ENCODE data around the gene GMIP. TPM values are rescaled to one million over a fixed set of nuclear protein-coding genes. Genes with fewer than 3 reads are reported as not detected.

GMIP gene
- total RNA-seq, 3 donors from 2014 or later (not counting 1 experiment from before 2014, with no cell fraction given), result 134 to 188 (median 150) TPM

GRCh38 chr19:19623383-19623782, 20.1 kb downstream of the GMIP start:
- Histone ChIP-seq H3K4me3 (ENCODE audit: low read length) (no peak overlapping the region), H3K4me1 (ENCODE audit: control insufficient read depth, insufficient read depth, low read length) (peaks cover 24% of the 10 kb centered on the region), H3K9me3 (ENCODE audit: control insufficient read depth, insufficient read depth, low read length) (no peaks in the 10 kb centered on the region), H3K27me3 (ENCODE audit: control insufficient read depth, insufficient read depth, low read length) (no peaks in the 10 kb centered on the region), H3K27ac (ENCODE audit: low read length) (no peak overlapping the region), H3K36me3 (ENCODE audit: control insufficient read depth, insufficient read depth, low read length) (no peaks in the 10 kb centered on the region)
- intact Hi-C loops (cut with micrococcal nuclease), result no loop called here
- H3K4me1 Mint-ChIP-seq, result peaks cover 26 to 28% of the 10 kb centered on the region in 2 donors
- 84% methylated on average over 5 of the region's 5 CpGs for WGBS (ENCODE audit: insufficient coverage)
- ATAC-seq (no peak), DNase-seq (no peak)
- H3K36me3 Mint-ChIP-seq, result no peaks in the 10 kb centered on the region
- H3K27ac Mint-ChIP-seq, result no peak overlapping the region
- no peak for TF ChIP-seq CTCF (IDR thresholded peaks at IDR 0.05)
- H3K27me3 Mint-ChIP-seq (ENCODE audit: low read depth in 2 of 2), result no peaks in the 10 kb centered on the region
- no peak overlapping the region for H3K4me3 Mint-ChIP-seq
- H3K9me3 Mint-ChIP-seq, result no peaks in the 10 kb centered on the region

DNA sequence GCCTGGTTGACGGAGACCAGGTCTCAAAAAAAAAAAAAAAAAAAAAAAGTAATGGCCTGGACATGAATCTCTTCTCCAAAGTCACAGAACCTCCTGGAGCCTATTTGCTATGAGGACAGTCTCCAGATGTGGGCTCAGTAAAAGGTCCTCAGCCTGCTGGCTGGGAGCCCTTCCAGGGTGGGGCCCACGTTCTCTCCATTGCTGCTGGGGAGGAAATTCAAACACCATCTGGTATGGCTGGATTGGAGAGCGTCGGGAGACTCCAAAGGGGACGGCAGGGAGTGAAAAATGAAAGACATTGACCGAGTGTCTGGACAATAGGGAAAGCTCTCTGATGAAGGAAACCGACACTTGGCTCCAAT, 23.6 kb downstream of the GMIP start:
- 96% methylated on average over 7 of the region's 7 CpGs for WGBS (ENCODE audit: insufficient coverage)
- H3K4me3 ChIP-seq (ENCODE audit: low read length), result no peak overlapping the region
- H3K27me3 Mint-ChIP-seq (ENCODE audit: low read depth in 2 of 2), result no peaks in the 10 kb centered on the region
- no peaks in the 10 kb centered on the region for H3K9me3 Mint-ChIP-seq
- intact Hi-C loops (cut with micrococcal nuclease), result loop anchor here (2.0 kb wide), 1 partner anchor 201 kb away; the partner anchor contains the start of gene ZNF506
- peak overlapping the region; percentile 29 to 94 for H3K27ac Mint-ChIP-seq
- no peak for TF ChIP-seq CTCF (IDR thresholded peaks at IDR 0.05)
- H3K9me3 ChIP-seq (ENCODE audit: control insufficient read depth, insufficient read depth, low read length), result no peaks in the 10 kb centered on the region
- no peak overlapping the region for H3K27ac ChIP-seq (ENCODE audit: low read length)
- H3K36me3 ChIP-seq (ENCODE audit: control insufficient read depth, insufficient read depth, low read length), result no peaks in the 10 kb centered on the region
- H3K27me3 ChIP-seq (ENCODE audit: control insufficient read depth, insufficient read depth, low read length), result no peaks in the 10 kb centered on the region
- H3K4me3 Mint-ChIP-seq, result no peak overlapping the region
- DNase-seq, result no peak
- no peaks in the 10 kb centered on the region for H3K36me3 Mint-ChIP-seq
- H3K4me1 Mint-ChIP-seq, result peaks cover 35 to 39% of the 10 kb centered on the region in 2 donors
- H3K4me1 ChIP-seq (ENCODE audit: control insufficient read depth, insufficient read depth, low read length), result peaks cover 29% of the 10 kb centered on the region
- ATAC-seq, result no peak

DNA sequence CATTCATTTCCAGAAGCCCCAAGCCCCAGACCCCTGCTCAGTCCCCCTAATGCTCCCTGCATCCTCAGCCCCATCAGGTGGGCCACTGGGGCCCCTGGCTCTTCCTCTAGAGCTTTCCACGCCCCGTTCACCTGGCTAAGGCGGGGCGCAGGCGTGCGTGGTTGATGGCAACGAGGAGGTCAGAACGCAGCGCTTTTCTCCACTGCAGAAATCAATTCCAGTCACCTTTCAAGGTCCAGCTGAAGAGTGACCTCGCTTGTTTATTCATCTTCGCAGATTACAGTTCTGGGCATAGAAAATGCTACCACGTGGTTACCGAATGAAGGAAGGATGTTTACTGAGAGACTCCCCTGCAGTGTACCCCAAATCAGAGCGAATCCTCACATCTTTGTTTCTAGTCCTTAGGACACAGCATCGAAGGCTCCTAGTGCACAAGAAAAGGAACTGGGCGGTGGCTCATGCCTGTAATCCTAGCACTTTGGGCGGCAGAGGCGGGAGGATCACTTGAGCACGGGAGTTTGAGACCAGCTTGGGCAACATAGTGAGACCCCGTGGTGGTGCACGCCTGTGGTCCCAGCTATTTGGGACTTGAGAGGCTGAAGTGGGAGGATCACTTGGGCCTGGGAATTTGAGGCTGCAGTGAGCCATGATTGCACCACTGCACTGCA, 24.1 kb downstream of the GMIP start:
- peaks cover 35 to 39% of the 10 kb centered on the region in 2 donors for H3K4me1 Mint-ChIP-seq
- H3K4me3 ChIP-seq (ENCODE audit: low read length), result peak overlapping the region; percentile 22

More for the DNA sequence above, 24.1 kb downstream of the GMIP start:
- Mint-ChIP-seq H3K27me3 (ENCODE audit: low read depth in 2 of 2) (no peaks in the 10 kb centered on the region), H3K36me3 (no peaks in the 10 kb centered on the region), H3K4me3 (peak overlapping the region; percentile 92), H3K9me3 (no peaks in the 10 kb centered on the region), H3K27ac (peak overlapping the region; percentile 90 to 94)
- H3K27me3 ChIP-seq (ENCODE audit: control insufficient read depth, insufficient read depth, low read length), result no peaks in the 10 kb centered on the region
- no peak for DNase-seq
- WGBS (ENCODE audit: insufficient coverage), result 82% methylated on average over 21 of the region's 21 CpGs
- no peaks in the 10 kb centered on the region for H3K9me3 ChIP-seq (ENCODE audit: control insufficient read depth, insufficient read depth, low read length)
- H3K27ac ChIP-seq (ENCODE audit: low read length), result peak overlapping the region; percentile 47
- intact Hi-C loops (cut with micrococcal nuclease), result loop anchor here (2.0 kb wide), 1 partner anchor 201 kb away; the partner anchor contains the start of gene ZNF506
- no peak for ATAC-seq
- no peak for TF ChIP-seq CTCF (IDR thresholded peaks at IDR 0.05)
- peaks cover 34% of the 10 kb centered on the region for H3K4me1 ChIP-seq (ENCODE audit: control insufficient read depth, insufficient read depth, low read length)
- no peaks in the 10 kb centered on the region for H3K36me3 ChIP-seq (ENCODE audit: control insufficient read depth, insufficient read depth, low read length)

Data from natural killer cell (primary cell).